ENCODE results near the gene GEMIN8. TPM values are rescaled to one million over a fixed set of nuclear protein-coding genes. Genes with fewer than 3 reads are reported as not detected.

GEMIN8 gene
- total and polyA plus RNA-seq, 2 donors from 2014 or later = 25.4 to 30.0 TPM

GRCh38 chrX:14062524-14062923 is 32.8 kb upstream of the GEMIN8 start:
- Histone ChIP-seq H3K27me3 (ENCODE audit: control insufficient read depth, insufficient read depth, low read length) (peaks cover 9% of the 10 kb centered on the region), H3K9me3 (ENCODE audit: control insufficient read depth in 2 of 3, insufficient read depth in 1 of 3, low read length in 3 of 3) (no peaks in the 10 kb centered on the region), H3K9ac (ENCODE audit: low read length in 3 of 3) (no peak overlapping the region), H3K36me3 (ENCODE audit: control insufficient read depth in 2 of 3, insufficient read depth in 3 of 3, low read length in 3 of 3) (no peaks in the 10 kb centered on the region), H3K27ac (ENCODE audit: low read depth in 2 of 2, low read length in 2 of 2) (no peak overlapping the region), H3K4me1 (ENCODE audit: control insufficient read depth in 2 of 3, insufficient read depth in 2 of 3, low read depth in 1 of 3, low read length in 3 of 3) (no peaks in the 10 kb centered on the region), H3K4me3 (ENCODE audit: low read length in 3 of 3) (no peak overlapping the region)
- TF ChIP-seq CTCF (IDR thresholded peaks at IDR 0.05; ENCODE audit: borderline replicate concordance, extremely low read depth, insufficient read depth) = no peak
- intact Hi-C loops (cut with DNase I) = no loop called here
- FAIRE-seq = no peak
- DNase-seq = no peak

- Histone ChIP-seq H3K27ac (ENCODE audit: low read depth in 2 of 2, low read length in 2 of 2) (no peak overlapping the region), H3K9ac (ENCODE audit: low read length in 3 of 3) (no peak overlapping the region), H3K27me3 (ENCODE audit: control insufficient read depth, insufficient read depth, low read length) (peaks cover 5% of the 10 kb centered on the region), H3K4me3 (ENCODE audit: low read length in 3 of 3) (no peak overlapping the region), H3K36me3 (ENCODE audit: control insufficient read depth in 2 of 3, insufficient read depth in 3 of 3, low read length in 3 of 3) (no peaks in the 10 kb centered on the region), H3K9me3 (ENCODE audit: control insufficient read depth in 2 of 3, insufficient read depth in 1 of 3, low read length in 3 of 3) (no peaks in the 10 kb centered on the region), H3K4me1 (ENCODE audit: control insufficient read depth in 2 of 3, insufficient read depth in 2 of 3, low read depth in 1 of 3, low read length in 3 of 3) (no peaks in the 10 kb centered on the region)
- intact Hi-C loops (cut with DNase I) = no loop called here
- no peak for TF ChIP-seq CTCF (IDR thresholded peaks at IDR 0.05; ENCODE audit: borderline replicate concordance, extremely low read depth, insufficient read depth)
- no peak for FAIRE-seq
- DNase-seq = no peak
These were observed 26.5 kb upstream of the GEMIN8 start for GRCh38 chrX:14056206-14056605.

DNA sequence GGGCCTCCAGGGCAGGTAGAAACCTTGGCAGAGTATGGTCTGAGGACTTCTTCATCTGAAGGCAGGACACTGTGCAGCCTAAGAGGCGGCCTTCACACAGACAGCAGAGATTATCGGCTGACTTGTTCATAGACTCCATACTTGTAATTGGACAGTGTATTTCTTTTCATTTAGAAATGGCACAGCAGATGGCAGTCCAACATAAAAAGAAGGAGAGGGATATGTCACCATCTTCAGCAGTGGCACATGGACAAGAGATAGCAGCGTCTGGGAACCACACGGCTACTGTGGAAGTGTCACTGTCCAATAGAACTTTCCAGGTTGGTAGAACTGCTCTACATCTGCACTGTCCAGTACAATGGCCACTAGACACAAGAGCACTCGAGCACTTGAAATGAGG is 21.7 kb upstream of the GEMIN8 start:
- no peaks in the 10 kb centered on the region for H3K9me3 ChIP-seq (ENCODE audit: control insufficient read depth in 2 of 3, insufficient read depth in 1 of 3, low read length in 3 of 3)
- FAIRE-seq (no peak), DNase-seq (peak in 1 of 5 donors; percentile 11)
- H3K27ac ChIP-seq (ENCODE audit: low read depth in 2 of 2, low read length in 2 of 2) = no peak overlapping the region
- H3K4me3 ChIP-seq (ENCODE audit: low read length in 3 of 3) = no peak overlapping the region
- intact Hi-C loops (cut with DNase I) = no loop called here
- H3K9ac ChIP-seq (ENCODE audit: low read length in 3 of 3) = no peak overlapping the region
- no peak for TF ChIP-seq CTCF (IDR thresholded peaks at IDR 0.05; ENCODE audit: borderline replicate concordance, extremely low read depth, insufficient read depth)
- H3K4me1 ChIP-seq (ENCODE audit: control insufficient read depth in 2 of 3, insufficient read depth in 2 of 3, low read depth in 1 of 3, low read length in 3 of 3) = no peaks in the 10 kb centered on the region
- H3K27me3 ChIP-seq (ENCODE audit: control insufficient read depth, insufficient read depth, low read length) = peaks cover 2% of the 10 kb centered on the region
- no peaks in the 10 kb centered on the region for H3K36me3 ChIP-seq (ENCODE audit: control insufficient read depth in 2 of 3, insufficient read depth in 3 of 3, low read length in 3 of 3)

DNA sequence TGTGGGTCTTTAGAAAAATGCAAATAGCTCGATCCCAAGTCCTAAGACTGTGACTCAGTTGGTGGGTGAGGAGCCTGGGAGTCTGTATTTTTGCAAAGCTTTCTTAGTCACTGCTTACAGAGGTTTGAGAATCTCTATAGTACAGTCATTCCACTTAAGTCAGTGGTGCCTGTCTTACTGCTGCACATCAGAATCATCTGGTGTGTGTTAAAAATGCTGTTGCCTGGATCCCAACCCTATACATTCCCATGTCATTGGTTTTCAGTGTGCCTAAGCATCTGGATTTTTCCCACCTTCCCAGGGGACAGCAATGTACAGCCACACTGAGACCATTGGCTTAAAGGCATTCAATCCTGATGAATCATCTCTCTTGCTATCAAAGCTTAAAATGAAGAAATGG is 21.0 kb upstream of the GEMIN8 start:
- Histone ChIP-seq H3K27ac (ENCODE audit: low read depth in 2 of 2, low read length in 2 of 2) (no peak overlapping the region), H3K9ac (ENCODE audit: low read length in 3 of 3) (no peak overlapping the region), H3K36me3 (ENCODE audit: control insufficient read depth in 2 of 3, insufficient read depth in 3 of 3, low read length in 3 of 3) (no peaks in the 10 kb centered on the region), H3K27me3 (ENCODE audit: control insufficient read depth, insufficient read depth, low read length) (peaks cover 2% of the 10 kb centered on the region), H3K4me1 (ENCODE audit: control insufficient read depth in 2 of 3, insufficient read depth in 2 of 3, low read depth in 1 of 3, low read length in 3 of 3) (no peaks in the 10 kb centered on the region), H3K9me3 (ENCODE audit: control insufficient read depth in 2 of 3, insufficient read depth in 1 of 3, low read length in 3 of 3) (no peaks in the 10 kb centered on the region), H3K4me3 (ENCODE audit: low read length in 3 of 3) (no peak overlapping the region)
- no peak for TF ChIP-seq CTCF (IDR thresholded peaks at IDR 0.05; ENCODE audit: borderline replicate concordance, extremely low read depth, insufficient read depth)
- intact Hi-C loops (cut with DNase I) = no loop called here
- FAIRE-seq (no peak), DNase-seq (no peak)
